GM21381 (cell line): ENCODE measurements around the gene ALX3.
"Not testable (repeated sequence)": the region's sequence is repeated elsewhere in the genome, so short reads cannot be mapped to it uniquely, and the experiment has no call there.

Source experiments
- ATAC-seq: cut with Tn5 transposase; IDR thresholded peaks from one replicate; pipeline ENCODE4 v1.9.1; 2021; ENCODE audit warnings: mild to moderate bottlenecking, moderate library complexity; ENCODE audit not compliant: unreplicated experiment

Gene ALX3

DNA sequence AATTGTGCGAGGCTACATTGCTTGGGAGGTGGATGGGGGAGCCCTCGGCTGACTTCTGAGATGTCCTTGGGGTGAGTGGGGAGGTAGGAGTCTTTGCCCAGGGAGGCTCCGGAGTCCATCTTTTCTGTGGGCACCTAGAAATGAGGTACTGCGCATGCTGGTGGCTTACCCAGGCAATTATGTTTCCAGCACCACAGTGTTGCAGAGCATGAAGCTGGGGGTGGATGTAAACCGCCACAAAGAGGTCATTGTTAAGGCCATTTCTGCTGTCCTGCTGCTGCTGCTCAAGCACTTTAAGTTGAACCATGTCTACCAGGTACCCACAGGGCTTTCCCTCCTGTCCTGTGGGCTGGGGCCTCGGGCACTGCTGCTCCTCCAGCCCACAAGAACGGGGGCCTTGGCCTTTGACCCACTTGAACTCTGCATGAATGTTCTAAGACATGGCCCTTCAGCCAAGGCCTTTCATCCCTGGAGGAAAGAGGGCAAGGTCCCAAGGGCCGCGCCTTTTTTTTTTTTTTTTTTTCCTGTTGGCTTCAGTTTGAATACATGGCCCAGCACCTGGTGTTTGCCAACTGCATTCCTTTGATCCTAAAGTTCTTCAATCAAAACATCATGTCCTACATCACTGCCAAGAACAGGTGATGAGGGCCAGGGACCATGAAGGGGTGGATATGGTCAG is 21.4 kb downstream of the ALX3 start:
- ATAC-seq, result no peak

GRCh38 chr1:110048240-110048639 is 22.2 kb downstream of the ALX3 start:
- ATAC-seq, result no peak

GRCh38 chr1:110047463-110047862 is 23.0 kb downstream of the ALX3 start:
- ATAC-seq, result no peak

- no peak for ATAC-seq
Observed at GRCh38 chr1:110043016-110043415, 27.5 kb downstream of the ALX3 start.

DNA sequence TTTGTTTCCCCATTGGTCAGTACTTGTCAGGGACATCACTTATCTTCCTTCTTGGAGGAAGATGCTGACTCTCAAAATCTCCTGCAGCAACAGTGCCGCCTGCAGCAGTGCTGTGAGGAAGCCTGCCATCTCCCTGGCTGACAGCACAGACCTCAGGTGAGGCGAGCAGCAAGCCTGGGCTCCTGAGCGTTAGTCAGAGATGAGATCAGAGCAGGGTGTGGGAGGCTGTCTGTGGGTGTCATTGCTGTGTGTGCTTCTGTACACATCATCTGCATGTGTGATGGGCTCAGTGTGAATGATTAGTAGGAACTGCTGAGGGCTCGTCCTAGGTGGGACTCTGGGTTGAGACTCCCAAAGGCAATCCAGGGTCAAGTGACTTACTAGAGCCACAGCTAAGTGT is 29.9 kb downstream of the ALX3 start:
- ATAC-seq, result no peak

DNA sequence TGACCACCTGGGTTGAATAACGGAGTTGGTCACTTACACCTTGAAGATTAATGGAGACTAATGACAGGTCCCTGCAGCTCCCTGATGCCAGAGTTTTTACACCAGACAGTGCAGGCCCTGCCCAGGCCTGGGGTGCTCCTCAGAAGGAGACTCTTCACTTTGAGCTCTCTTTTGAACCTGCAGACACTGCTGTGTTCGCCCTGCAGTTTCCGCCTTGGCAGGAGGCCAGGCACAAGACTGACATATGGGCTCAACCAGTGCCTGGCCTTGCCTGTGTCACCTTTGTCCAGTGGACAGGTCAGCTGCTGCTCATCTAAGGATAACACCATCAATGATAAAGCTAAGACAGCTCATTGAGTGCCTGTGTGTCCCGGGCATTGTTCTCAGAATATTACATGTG is 30.8 kb downstream of the ALX3 start:
- no peak for ATAC-seq

- no peak for ATAC-seq
Observed at GRCh38 chr1:110038271-110038670, 32.2 kb downstream of the ALX3 start.

DNA sequence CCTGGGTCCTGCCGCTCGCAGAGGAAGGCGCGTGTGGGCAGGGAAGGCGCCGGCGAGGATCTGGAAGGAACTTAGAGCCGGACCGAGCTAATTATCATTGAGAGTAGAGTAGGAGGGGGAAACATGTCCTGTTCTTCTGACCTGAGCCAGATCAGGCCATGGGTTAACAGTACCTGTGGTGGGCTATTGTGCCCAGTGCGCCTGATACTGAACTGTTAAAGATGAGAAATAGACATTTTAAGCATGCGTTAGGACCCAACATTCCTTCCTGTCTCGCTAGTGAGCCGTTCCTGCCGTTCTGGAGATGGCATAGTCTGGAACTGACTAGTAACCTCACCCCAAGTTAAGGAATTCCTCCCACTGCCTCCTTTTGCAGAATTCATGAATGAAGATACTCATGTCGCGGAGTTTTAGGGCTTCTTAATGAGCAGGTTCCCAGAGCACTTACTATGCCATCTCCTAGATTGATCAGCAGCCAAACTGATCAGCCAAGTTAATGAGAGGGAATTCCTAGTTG is 35.2 kb downstream of the ALX3 start:
- no peak for ATAC-seq

- ATAC-seq, result peak; percentile 78
Observed at GRCh38 chr1:110034451-110035235, 35.8 kb downstream of the ALX3 start, which contains the start of gene STRIP1. TSS of gene STRIP1 (plus strand) at chr1:110034624. CDS start at chr1:110034638, 14 bp downstream.

DNA sequence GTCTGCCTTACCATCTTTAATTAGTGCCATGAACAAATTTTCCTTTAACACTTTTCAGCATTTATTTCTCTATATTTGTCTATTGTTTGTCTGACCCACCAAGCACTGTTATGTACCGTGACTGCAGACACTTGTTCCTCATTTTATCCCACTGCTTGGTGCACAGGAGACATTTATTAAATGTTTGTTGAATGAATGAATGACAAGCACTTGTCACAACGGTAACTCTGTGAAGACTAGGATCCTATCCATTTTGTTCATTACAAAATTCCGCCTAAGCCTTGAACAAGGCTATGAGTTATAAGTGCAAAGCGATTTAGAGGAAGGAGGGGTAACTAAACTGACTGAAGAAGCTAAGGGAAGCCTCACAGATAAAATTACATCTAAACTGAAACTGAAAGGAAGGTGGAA is 36.4 kb downstream of the ALX3 start:
- ATAC-seq, result no peak

GRCh38 chr1:110033421-110033820 is 37.1 kb downstream of the ALX3 start:
- no peak for ATAC-seq

- ATAC-seq, result no peak
Observed at GRCh38 chr1:110032327-110032726, 38.1 kb downstream of the ALX3 start.

DNA sequence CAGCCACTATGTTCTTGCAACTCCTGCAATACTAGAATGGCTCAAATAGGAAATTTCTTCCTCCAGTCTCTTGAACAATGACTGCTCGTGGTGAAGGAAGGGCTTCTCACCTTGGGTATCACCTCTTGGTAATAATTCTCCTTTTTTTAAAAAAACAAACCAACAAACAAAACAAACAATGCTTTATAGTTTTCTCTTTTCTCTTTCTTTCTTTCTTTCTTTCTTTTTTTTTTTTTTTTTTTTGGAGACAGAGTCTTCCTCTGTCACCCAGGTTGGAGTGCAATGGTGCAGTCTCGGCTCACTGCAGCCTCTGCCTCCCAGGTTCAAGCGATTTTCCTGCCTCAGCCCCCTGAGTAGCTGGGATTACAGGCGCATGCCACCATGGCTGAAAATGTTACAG is 39.8 kb downstream of the ALX3 start:
- not testable (repeated sequence) for ATAC-seq

GRCh38 chr1:110024613-110025012 is 45.9 kb downstream of the ALX3 start:
- no peak for ATAC-seq

GRCh38 chr1:110021285-110021684 is 49.2 kb downstream of the ALX3 start:
- ATAC-seq, result no peak

- ATAC-seq, result no peak
Observed at GRCh38 chr1:110019770-110020169, 50.7 kb downstream of the ALX3 start.

GRCh38 chr1:110018396-110018795 is 52.1 kb downstream of the ALX3 start:
- no peak for ATAC-seq

GRCh38 chr1:110017792-110018191 is 52.7 kb downstream of the ALX3 start:
- no peak for ATAC-seq

DNA sequence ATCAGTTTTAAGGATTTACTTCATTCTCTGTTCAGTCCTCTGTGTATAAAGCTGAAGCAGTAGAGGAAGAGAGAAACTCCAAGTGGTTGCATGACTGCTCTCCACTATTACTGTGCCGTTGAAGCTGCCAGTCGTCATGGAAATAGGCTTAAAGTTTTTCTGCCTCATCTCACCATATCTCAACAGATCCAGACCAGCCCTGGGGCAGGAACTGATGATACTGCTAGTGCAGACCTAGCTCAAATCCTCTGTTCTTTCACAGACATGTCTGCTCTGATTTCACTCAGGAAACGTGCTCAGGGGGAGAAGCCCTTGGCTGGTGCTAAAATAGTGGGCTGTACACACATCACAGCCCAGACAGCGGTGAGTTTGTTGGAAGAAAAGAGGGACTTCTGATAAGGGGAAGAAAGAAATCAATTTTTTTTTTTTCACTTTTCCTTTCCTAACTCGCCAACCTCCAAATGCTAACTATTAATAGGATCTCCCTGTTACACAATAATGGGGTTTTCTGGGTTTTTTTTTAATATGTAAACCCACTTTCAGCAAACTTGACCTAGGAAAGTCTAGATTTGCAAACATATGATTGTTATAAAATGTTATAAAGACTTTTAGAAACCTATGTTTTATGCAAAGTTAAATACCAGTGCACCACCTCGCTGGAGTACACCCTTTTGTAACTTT is 58.2 kb downstream of the ALX3 start:
- peak; percentile 63 for ATAC-seq

DNA sequence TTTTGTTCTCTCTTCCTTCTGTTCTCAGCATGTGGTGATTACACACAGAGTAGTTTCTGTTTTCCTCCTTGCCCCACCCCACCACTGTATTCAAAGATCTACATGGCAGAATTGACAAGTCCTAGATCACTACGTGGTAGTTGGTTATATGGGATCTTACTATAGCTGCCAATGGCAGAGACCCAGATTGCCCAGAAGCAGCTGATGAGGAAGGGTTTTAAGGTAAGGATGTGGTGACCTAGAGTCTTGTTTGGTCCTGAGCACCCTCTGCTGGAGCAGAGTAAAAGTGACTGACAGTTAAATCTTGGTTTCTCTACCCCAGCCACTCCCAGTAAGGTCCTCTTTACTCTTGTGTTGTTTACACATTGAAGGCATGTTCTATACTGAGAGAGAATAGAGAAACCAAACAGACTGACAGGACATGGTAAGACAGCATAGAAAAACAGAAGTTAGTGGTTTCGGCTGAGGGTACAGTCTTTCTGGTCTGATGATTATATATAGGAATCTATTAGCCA is 58.9 kb downstream of the ALX3 start:
- peak; percentile 95 for ATAC-seq
